ENCODE results near the gene CCDC6. TPM values are rescaled to one million over a fixed set of nuclear protein-coding genes. Genes with fewer than 3 reads are reported as not detected.

The CCDC6 gene
- total RNA-seq, 4 donors from 2014 or later: 59.3 to 79.3 (median 64.8) TPM

GRCh38 chr10:59907537-59907917 lies 1.2 kb upstream of the CCDC6 start:
- intact Hi-C loops (cut with DNase I): loop anchor here (10.0 kb wide), 1 partner anchor 283 kb away; no protein-coding TSS in a partner anchor
- Histone ChIP-seq H3K9me3 (no peaks in the 10 kb centered on the region), H3K27ac (peak overlapping the region; percentile 97), H3K4me1 (peaks cover 21 to 23% of the 10 kb centered on the region in 2 donors), H3K36me3 (no peaks in the 10 kb centered on the region), H3K4me3 (replicated peaks in 1 of 3) (peak overlapping the region in 1 of 3 donors; percentile 18), H3K27me3 (no peaks in the 10 kb centered on the region)
- no peak for DNase-seq
- 45 to 50% methylated on average over 2 of the region's 2 CpGs for WGBS, 2 donors
- TF ChIP-seq POLR2A (IDR thresholded peaks at IDR 0.05): no peak
- no peak for TF ChIP-seq CTCF (IDR thresholded peaks at IDR 0.05)

GRCh38 chr10:59905731-59906416 lies 482 bp downstream of the CCDC6 start:
- intact Hi-C loops (cut with DNase I): loop anchor here (10.0 kb wide), 1 partner anchor 281 kb away; no protein-coding TSS in a partner anchor
- Histone ChIP-seq H3K4me1 (peaks cover 21 to 31% of the 10 kb centered on the region in 2 donors), H3K4me3 (replicated peaks in 1 of 3) (peak overlapping the region; percentile 43 to 91 (median 71)), H3K27ac (peak overlapping the region; percentile 97), H3K36me3 (no peaks in the 10 kb centered on the region), H3K27me3 (no peaks in the 10 kb centered on the region), H3K9me3 (no peaks in the 10 kb centered on the region)
- 0 to 4% methylated on average over 5 to 11 of the region's 56 CpGs for WGBS, 2 donors
- TF ChIP-seq POLR2A (IDR thresholded peaks at IDR 0.05) (no peak), CTCF (IDR thresholded peaks at IDR 0.05) (no peak)
- peak in 1 of 2 donors; percentile 13 for DNase-seq

GRCh38 chr10:59905066-59905730 lies 1.2 kb downstream of the CCDC6 start:
- intact Hi-C loops (cut with DNase I): loop anchor here (10.0 kb wide), 1 partner anchor 280 kb away; no protein-coding TSS in a partner anchor
- TF ChIP-seq POLR2A (IDR thresholded peaks at IDR 0.05) (peak in 1 of 2 donors; percentile 47), CTCF (IDR thresholded peaks at IDR 0.05) (no peak)
- Histone ChIP-seq H3K27ac (peak overlapping the region; percentile 97), H3K9me3 (no peaks in the 10 kb centered on the region), H3K4me1 (peaks cover 21 to 38% of the 10 kb centered on the region in 2 donors), H3K27me3 (no peaks in the 10 kb centered on the region), H3K4me3 (replicated peaks in 1 of 3) (peak overlapping the region; percentile 43 to 91 (median 71)), H3K36me3 (no peaks in the 10 kb centered on the region)
- 4 to 5% methylated on average over 18 to 22 of the region's 23 CpGs for WGBS, 2 donors
- DNase-seq: peak; percentile 49 to 60

GRCh38 chr10:59904426-59905065 lies 1.8 kb downstream of the CCDC6 start:
- Histone ChIP-seq H3K27ac (peak overlapping the region; percentile 97), H3K27me3 (no peaks in the 10 kb centered on the region), H3K36me3 (no peaks in the 10 kb centered on the region), H3K9me3 (no peaks in the 10 kb centered on the region), H3K4me1 (peaks cover 27 to 45% of the 10 kb centered on the region in 2 donors), H3K4me3 (replicated peaks in 1 of 3) (peak overlapping the region in 2 of 3 donors; percentile 43 to 91)
- intact Hi-C loops (cut with DNase I): loop anchor here (10.0 kb wide), 1 partner anchor 280 kb away; no protein-coding TSS in a partner anchor
- 61 to 64% methylated on average over 7 of the region's 7 CpGs for WGBS, 2 donors
- DNase-seq: peak; percentile 39 to 43
- TF ChIP-seq POLR2A (IDR thresholded peaks at IDR 0.05) (no peak), CTCF (IDR thresholded peaks at IDR 0.05) (no peak)
